HEK293 (cell line): ENCODE results near the gene BAIAP3.
A peak's percentile ranks its signal among the peaks of the same experiment; 100 is the strongest.

Experiments
- GLIS1 ChIP-seq: fragments of 450-650 bp; formaldehyde crosslinking; IDR thresholded peaks from 2 replicates; pipeline ENCODE4 v1.5.1; 2016; ENCODE audit warnings: missing biosample characterization, missing genetic modification characterization
- HOXD13 ChIP-seq: sonication (generic); formaldehyde crosslinking; IDR thresholded peaks from 2 replicates; pipeline ENCODE4 v1.8.0; 2022; ENCODE audit warnings: missing genetic modification reagents, borderline replicate concordance
- OVOL3 ChIP-seq: fragments of 450-650 bp; formaldehyde crosslinking; IDR thresholded peaks from 2 replicates; pipeline ENCODE4 v1.5.1; 2016; ENCODE audit warnings: missing biosample characterization, missing genetic modification characterization
- PBX3 ChIP-seq: sonication (generic); formaldehyde crosslinking; IDR thresholded peaks from 2 replicates; pipeline ENCODE4 v1.8.1; 2022; ENCODE audit warnings: mild to moderate bottlenecking, moderate library complexity, missing genetic modification reagents
- SCRT1 ChIP-seq: fragments of 450-650 bp; formaldehyde crosslinking; IDR thresholded peaks from 2 replicates; pipeline ENCODE4 v1.5.1; 2016; ENCODE audit warnings: missing biosample characterization, missing genetic modification characterization, borderline replicate concordance
- ZNF175 ChIP-seq: fragments of 450-650 bp; formaldehyde crosslinking; IDR thresholded peaks from 2 replicates; pipeline ENCODE4 v1.5.1; 2016; ENCODE audit warnings: missing biosample characterization, missing genetic modification characterization
- ZNF2 ChIP-seq: fragments of 450-650 bp; formaldehyde crosslinking; IDR thresholded peaks from 2 replicates; pipeline ENCODE4 v1.5.1; 2016; ENCODE audit warnings: missing biosample characterization, missing genetic modification characterization
- ZNF311 ChIP-seq: fragments of 450-650 bp; formaldehyde crosslinking; IDR thresholded peaks from 2 replicates; pipeline ENCODE4 v1.5.1; 2017; ENCODE audit warnings: missing biosample characterization, missing genetic modification characterization, borderline replicate concordance
- ZNF404 ChIP-seq: fragments of 450-650 bp; formaldehyde crosslinking; IDR thresholded peaks from 2 replicates; pipeline ENCODE4 v1.5.1; 2017; ENCODE audit warnings: missing biosample characterization, missing genetic modification characterization
- ZNF426 ChIP-seq: fragments of 450-650 bp; formaldehyde crosslinking; IDR thresholded peaks from 2 replicates; pipeline ENCODE4 v1.5.1; 2017; ENCODE audit warnings: missing biosample characterization, missing genetic modification characterization, mild to moderate bottlenecking, inconsistent platforms, moderate library complexity
- ZNF449 ChIP-seq: fragments of 450-650 bp; formaldehyde crosslinking; IDR thresholded peaks from 2 replicates; pipeline ENCODE4 v1.5.1; 2017; ENCODE audit warnings: missing biosample characterization, mild to moderate bottlenecking, missing genetic modification characterization, moderate library complexity
- ZNF473 ChIP-seq: fragments of 450-650 bp; formaldehyde crosslinking; IDR thresholded peaks from 2 replicates; pipeline ENCODE4 v1.5.1; 2017; ENCODE audit warnings: missing biosample characterization, missing genetic modification characterization
- ZNF548 ChIP-seq: fragments of 450-650 bp; formaldehyde crosslinking; IDR thresholded peaks from 2 replicates; pipeline ENCODE4 v1.5.1; 2016; ENCODE audit warnings: missing biosample characterization, missing genetic modification characterization
- ZNF555 ChIP-seq: fragments of 450-650 bp; formaldehyde crosslinking; conservative IDR thresholded peaks from 2 replicates; pipeline ENCODE4 v1.5.1; 2017; ENCODE audit warnings: missing biosample characterization, mild to moderate bottlenecking, missing genetic modification characterization, inconsistent platforms
- ZNF670 ChIP-seq: fragments of 450-650 bp; formaldehyde crosslinking; IDR thresholded peaks from 2 replicates; pipeline ENCODE4 v1.5.1; 2016; ENCODE audit warnings: missing biosample characterization, missing genetic modification characterization, low read depth
- ZNF76 ChIP-seq: fragments of 450-650 bp; formaldehyde crosslinking; IDR thresholded peaks from 2 replicates; pipeline ENCODE4; 2016; ENCODE audit warnings: low read depth, missing biosample characterization, missing genetic modification characterization, borderline replicate concordance
- ZNF785 ChIP-seq: fragments of 450-650 bp; formaldehyde crosslinking; IDR thresholded peaks from 2 replicates; pipeline ENCODE4 v1.5.1; 2016; ENCODE audit warnings: missing biosample characterization, missing genetic modification characterization
- ZNF830 ChIP-seq: fragments of 450-650 bp; IDR thresholded peaks from 2 replicates; pipeline ENCODE4 v1.5.0; 2018; ENCODE audit warnings: missing biosample characterization, missing genetic modification characterization, low read depth, mild to moderate bottlenecking, moderate library complexity
- ZSCAN23 ChIP-seq: fragments of 450-650 bp; formaldehyde crosslinking; IDR thresholded peaks from 2 replicates; pipeline ENCODE4 v1.5.1; 2016; ENCODE audit warnings: missing biosample characterization, missing genetic modification characterization
- TF ChIP-seq, protein P1 (sequence below): fragments of 450-650 bp; formaldehyde crosslinking; IDR thresholded peaks from 2 replicates; pipeline ENCODE4 v1.5.1; 2016; ENCODE audit warnings: missing biosample characterization, missing genetic modification characterization
- TF ChIP-seq, protein P2 (sequence below): fragments of 450-650 bp; formaldehyde crosslinking; IDR thresholded peaks from 2 replicates; pipeline ENCODE4 v1.5.1; 2016; ENCODE audit warnings: missing biosample characterization, missing genetic modification characterization, borderline replicate concordance
- TF ChIP-seq, protein P3 (sequence below): fragments of 450-650 bp; formaldehyde crosslinking; IDR thresholded peaks from 2 replicates; pipeline ENCODE4 v1.5.1; 2016; ENCODE audit warnings: missing biosample characterization, missing genetic modification characterization
- TF ChIP-seq, protein P4 (sequence below): fragments of 450-650 bp; formaldehyde crosslinking; IDR thresholded peaks from 2 replicates; pipeline ENCODE4 v1.5.1; 2016; ENCODE audit warnings: missing biosample characterization, missing genetic modification characterization
- TF ChIP-seq, protein P5 (sequence below): fragments of 450-650 bp; formaldehyde crosslinking; IDR thresholded peaks from 2 replicates; pipeline ENCODE4 v1.5.1; 2016; ENCODE audit warnings: missing biosample characterization, missing genetic modification characterization

The BAIAP3 gene

GRCh38 chr16:1351582-1352362 lies 18.3 kb downstream of the BAIAP3 start, which contains the start of the genes GNPTG and TSR3 (continued):
- TF ChIP-seq, protein P1, sequence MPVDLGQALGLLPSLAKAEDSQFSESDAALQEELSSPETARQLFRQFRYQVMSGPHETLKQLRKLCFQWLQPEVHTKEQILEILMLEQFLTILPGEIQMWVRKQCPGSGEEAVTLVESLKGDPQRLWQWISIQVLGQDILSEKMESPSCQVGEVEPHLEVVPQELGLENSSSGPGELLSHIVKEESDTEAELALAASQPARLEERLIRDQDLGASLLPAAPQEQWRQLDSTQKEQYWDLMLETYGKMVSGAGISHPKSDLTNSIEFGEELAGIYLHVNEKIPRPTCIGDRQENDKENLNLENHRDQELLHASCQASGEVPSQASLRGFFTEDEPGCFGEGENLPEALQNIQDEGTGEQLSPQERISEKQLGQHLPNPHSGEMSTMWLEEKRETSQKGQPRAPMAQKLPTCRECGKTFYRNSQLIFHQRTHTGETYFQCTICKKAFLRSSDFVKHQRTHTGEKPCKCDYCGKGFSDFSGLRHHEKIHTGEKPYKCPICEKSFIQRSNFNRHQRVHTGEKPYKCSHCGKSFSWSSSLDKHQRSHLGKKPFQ (tag by site-specific recombination) = no peak
- TF ChIP-seq SCRT1 (no peak), ZNF311 (no peak), ZNF175 (tag by site-specific recombination) (no peak), ZNF785 (tag by site-specific recombination) (no peak), ZNF2 (tag by site-specific recombination) (no peak), ZSCAN23 (tag by site-specific recombination) (no peak), ZNF830 (tag by site-specific recombination) (no peak), OVOL3 (0 out of 2 replicates have a peak, but pooled peaks have one; percentile 47), ZNF473 (no peak), GLIS1 (tag by site-specific recombination) (peak; percentile 85), ZNF449 (no peak), ZNF548 (no peak), HOXD13 (CRISPR knock-in tag) (no peak), ZNF404 (tag by site-specific recombination) (no peak), ZNF555 (tag by site-specific recombination) (no peak), PBX3 (CRISPR knock-in tag) (peak; percentile 94), ZNF426 (tag by site-specific recombination) (no peak), ZNF76 (tag by site-specific recombination) (peak; percentile 89), ZNF670 (tag by site-specific recombination) (no peak)
- TF ChIP-seq, protein P2, sequence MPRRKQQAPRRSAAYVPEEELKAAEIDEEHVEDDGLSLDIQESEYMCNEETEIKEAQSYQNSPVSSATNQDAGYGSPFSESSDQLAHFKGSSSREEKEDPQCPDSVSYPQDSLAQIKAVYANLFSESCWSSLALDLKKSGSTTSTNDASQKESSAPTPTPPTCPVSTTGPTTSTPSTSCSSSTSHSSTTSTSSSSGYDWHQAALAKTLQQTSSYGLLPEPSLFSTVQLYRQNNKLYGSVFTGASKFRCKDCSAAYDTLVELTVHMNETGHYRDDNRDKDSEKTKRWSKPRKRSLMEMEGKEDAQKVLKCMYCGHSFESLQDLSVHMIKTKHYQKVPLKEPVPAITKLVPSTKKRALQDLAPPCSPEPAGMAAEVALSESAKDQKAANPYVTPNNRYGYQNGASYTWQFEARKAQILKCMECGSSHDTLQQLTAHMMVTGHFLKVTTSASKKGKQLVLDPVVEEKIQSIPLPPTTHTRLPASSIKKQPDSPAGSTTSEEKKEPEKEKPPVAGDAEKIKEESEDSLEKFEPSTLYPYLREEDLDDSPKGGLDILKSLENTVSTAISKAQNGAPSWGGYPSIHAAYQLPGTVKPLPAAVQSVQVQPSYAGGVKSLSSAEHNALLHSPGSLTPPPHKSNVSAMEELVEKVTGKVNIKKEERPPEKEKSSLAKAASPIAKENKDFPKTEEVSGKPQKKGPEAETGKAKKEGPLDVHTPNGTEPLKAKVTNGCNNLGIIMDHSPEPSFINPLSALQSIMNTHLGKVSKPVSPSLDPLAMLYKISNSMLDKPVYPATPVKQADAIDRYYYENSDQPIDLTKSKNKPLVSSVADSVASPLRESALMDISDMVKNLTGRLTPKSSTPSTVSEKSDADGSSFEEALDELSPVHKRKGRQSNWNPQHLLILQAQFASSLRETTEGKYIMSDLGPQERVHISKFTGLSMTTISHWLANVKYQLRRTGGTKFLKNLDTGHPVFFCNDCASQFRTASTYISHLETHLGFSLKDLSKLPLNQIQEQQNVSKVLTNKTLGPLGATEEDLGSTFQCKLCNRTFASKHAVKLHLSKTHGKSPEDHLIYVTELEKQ = no peak
- TF ChIP-seq, protein P3, sequence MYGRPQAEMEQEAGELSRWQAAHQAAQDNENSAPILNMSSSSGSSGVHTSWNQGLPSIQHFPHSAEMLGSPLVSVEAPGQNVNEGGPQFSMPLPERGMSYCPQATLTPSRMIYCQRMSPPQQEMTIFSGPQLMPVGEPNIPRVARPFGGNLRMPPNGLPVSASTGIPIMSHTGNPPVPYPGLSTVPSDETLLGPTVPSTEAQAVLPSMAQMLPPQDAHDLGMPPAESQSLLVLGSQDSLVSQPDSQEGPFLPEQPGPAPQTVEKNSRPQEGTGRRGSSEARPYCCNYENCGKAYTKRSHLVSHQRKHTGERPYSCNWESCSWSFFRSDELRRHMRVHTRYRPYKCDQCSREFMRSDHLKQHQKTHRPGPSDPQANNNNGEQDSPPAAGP (tag by site-specific recombination) = no peak
- TF ChIP-seq, protein P4, sequence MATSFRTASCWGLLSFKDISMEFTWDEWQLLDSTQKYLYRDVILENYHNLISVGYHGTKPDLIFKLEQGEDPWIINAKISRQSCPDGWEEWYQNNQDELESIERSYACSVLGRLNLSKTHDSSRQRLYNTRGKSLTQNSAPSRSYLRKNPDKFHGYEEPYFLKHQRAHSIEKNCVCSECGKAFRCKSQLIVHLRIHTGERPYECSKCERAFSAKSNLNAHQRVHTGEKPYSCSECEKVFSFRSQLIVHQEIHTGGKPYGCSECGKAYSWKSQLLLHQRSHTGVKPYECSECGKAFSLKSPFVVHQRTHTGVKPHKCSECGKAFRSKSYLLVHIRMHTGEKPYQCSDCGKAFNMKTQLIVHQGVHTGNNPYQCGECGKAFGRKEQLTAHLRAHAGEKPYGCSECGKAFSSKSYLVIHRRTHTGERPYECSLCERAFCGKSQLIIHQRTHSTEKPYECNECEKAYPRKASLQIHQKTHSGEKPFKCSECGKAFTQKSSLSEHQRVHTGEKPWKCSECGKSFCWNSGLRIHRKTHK (tag by site-specific recombination) = no peak
- TF ChIP-seq, protein P5, sequence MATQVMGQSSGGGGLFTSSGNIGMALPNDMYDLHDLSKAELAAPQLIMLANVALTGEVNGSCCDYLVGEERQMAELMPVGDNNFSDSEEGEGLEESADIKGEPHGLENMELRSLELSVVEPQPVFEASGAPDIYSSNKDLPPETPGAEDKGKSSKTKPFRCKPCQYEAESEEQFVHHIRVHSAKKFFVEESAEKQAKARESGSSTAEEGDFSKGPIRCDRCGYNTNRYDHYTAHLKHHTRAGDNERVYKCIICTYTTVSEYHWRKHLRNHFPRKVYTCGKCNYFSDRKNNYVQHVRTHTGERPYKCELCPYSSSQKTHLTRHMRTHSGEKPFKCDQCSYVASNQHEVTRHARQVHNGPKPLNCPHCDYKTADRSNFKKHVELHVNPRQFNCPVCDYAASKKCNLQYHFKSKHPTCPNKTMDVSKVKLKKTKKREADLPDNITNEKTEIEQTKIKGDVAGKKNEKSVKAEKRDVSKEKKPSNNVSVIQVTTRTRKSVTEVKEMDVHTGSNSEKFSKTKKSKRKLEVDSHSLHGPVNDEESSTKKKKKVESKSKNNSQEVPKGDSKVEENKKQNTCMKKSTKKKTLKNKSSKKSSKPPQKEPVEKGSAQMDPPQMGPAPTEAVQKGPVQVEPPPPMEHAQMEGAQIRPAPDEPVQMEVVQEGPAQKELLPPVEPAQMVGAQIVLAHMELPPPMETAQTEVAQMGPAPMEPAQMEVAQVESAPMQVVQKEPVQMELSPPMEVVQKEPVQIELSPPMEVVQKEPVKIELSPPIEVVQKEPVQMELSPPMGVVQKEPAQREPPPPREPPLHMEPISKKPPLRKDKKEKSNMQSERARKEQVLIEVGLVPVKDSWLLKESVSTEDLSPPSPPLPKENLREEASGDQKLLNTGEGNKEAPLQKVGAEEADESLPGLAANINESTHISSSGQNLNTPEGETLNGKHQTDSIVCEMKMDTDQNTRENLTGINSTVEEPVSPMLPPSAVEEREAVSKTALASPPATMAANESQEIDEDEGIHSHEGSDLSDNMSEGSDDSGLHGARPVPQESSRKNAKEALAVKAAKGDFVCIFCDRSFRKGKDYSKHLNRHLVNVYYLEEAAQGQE (tag by site-specific recombination) = no peak
